GM12872 (cell line): ENCODE data around the gene PSORS1C2.

ENCODE experiments used
- CTCF ChIP-seq: IDR thresholded peaks from 3 replicates; pipeline ENCODE4 v1.5.1; 2011; ENCODE audit warnings: low read depth, mild to moderate bottlenecking, low read length, moderate library complexity; ENCODE audit not compliant: insufficient read depth

PSORS1C2 gene

GRCh38 chr6:31111712-31112111, 27.2 kb downstream of the PSORS1C2 start:
- no peak for TF ChIP-seq CTCF

- TF ChIP-seq CTCF = no peak
Observed at GRCh38 chr6:31110825-31111582, 27.9 kb downstream of the PSORS1C2 start.

GRCh38 chr6:31107052-31107451, 31.8 kb downstream of the PSORS1C2 start:
- TF ChIP-seq CTCF = no peak

DNA sequence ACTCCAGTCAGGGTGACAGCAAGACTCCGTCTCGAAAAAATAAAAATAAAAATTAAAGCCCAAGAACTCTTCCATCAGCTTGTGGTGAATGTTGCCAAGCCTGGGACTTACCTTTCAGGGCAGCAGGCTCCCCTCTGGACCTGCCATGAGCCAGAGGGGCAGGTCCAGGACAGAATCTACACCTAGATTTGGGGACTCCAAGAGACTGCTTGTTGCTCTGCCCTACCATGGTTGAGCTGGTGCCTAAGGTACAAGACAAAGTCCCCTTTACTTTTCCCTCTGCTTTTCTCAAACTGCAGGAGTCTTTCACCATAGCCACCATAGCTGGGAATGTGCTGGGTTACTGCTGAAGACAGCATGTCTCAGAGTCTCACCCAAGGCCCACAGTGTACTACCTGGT, 35.7 kb downstream of the PSORS1C2 start:
- no peak for TF ChIP-seq CTCF

GRCh38 chr6:31098449-31098938, 40.4 kb downstream of the PSORS1C2 start:
- no peak for TF ChIP-seq CTCF

- TF ChIP-seq CTCF = no peak
Observed at GRCh38 chr6:31096656-31097055, 42.2 kb downstream of the PSORS1C2 start.

- no peak for TF ChIP-seq CTCF
Observed at GRCh38 chr6:31096215-31096614, 42.7 kb downstream of the PSORS1C2 start.
